Adrenal gland (tissue), 12 donors: Measurements from ENCODE around the gene MINDY4. TPM values are rescaled to one million over a fixed set of nuclear protein-coding genes. Genes with fewer than 3 reads are reported as not detected.

Experiments
- DNase-seq, 7 donors: peaks; one replicate each; pipeline ENCODE4 v3.0.0-alpha.2; 2019 to 2020
- H3K27ac ChIP-seq, 5 donors: fragments of 200-600 bp; sonication (generic) in 4 of 5; 1 replicate in 3 of 5; 2 replicates in 2 of 5; pipeline versions ENCODE4 v1.5.1 to v1.8.0; 2016 to 2020; ENCODE audit warnings: mild to moderate bottlenecking in 1 of 5
- H3K27me3 ChIP-seq: fragments of 200-600 bp; 2 replicates; pipeline ENCODE4 v1.8.0; 2021
- H3K36me3 ChIP-seq, 2 donors: fragments of 200-600 bp; replicated peaks in 1 of 2; 1 replicate in 1 of 2; 2 replicates in 1 of 2; pipeline versions ENCODE4 v1.5.1 to v1.8.0; 2018 to 2022
- H3K4me1 ChIP-seq, 2 donors: fragments of 200-600 bp; replicated peaks in 1 of 2; 1 replicate in 1 of 2; 2 replicates in 1 of 2; pipeline versions ENCODE4 v1.5.1 to v1.8.0; 2018 to 2021
- H3K4me3 ChIP-seq, 4 donors: fragments of 200-600 bp; sonication (generic) in 3 of 4; one replicate each; pipeline ENCODE4 v1.5.1; 2016 to 2018
- H3K9me3 ChIP-seq, 3 donors: fragments of 200-600 bp; sonication (generic) in 1 of 3; replicated peaks in 1 of 3; 1 replicate in 2 of 3; 2 replicates in 1 of 3; pipeline versions ENCODE4 v1.5.1 to v1.8.0; 2016 to 2021
- CTCF ChIP-seq, 6 experiments: fragments of 450-650 bp in 4 of 6; fragments of 200-600 bp in 2 of 6; sonication (generic) in 1 of 6; IDR thresholded peaks; 1 replicate in 5 of 6; 2 replicates in 1 of 6; pipeline versions ENCODE4 v1.5.1 to v1.8.0; 2016 to 2021; ENCODE audit warnings: antibody characterized with exemption in 6 of 6, mild to moderate bottlenecking in 2 of 6, moderate library complexity in 1 of 6
- POLR2A ChIP-seq, 2 donors: fragments of 450-650 bp; IDR thresholded peaks; one replicate each; pipeline ENCODE4 v1.6.1; 2017; ENCODE audit warnings: antibody characterized with exemption in 2 of 2, mild to moderate bottlenecking in 2 of 2, moderate library complexity in 1 of 2
- WGBS, 4 donors: extraction: QIAGEN DNeasy Blood & Tissue Kit in 2 of 4; methylation state at CpG; one replicate each; pipeline versions ENCODE4 v1.1.5 to v1.1.7; 2013 to 2017; 5-methylcytosine and 5-hydroxymethylcytosine counted together
- intact Hi-C, 2 donors: fragments of 100-400 bp; cut with DNase I; formaldehyde crosslinking; loops; one replicate each; pipeline versions ENCODE4 v1.14.1 to v1.15.0; 2022 to 2023
- polyA plus RNA-seq, 3 donors: library from polyadenylated mRNA; stranded (reverse); fragments of 200-250 nt in 2 of 3; fragments of 350-450 nt in 1 of 3; fragmentation: Illumina TruSeq in 1 of 3; extraction: RNeasy Lipid Tissue Mini Kit (QIAGEN cat#74804) in 1 of 3; gene quantifications; one replicate each; pipeline ENCODE4 v1.2.3, GENCODE V29; 2013 to 2014
- total RNA-seq, 9 donors: library from RNA; depleted of rRNA in 4 of 9; stranded (reverse); fragments of >200 nt in 4 of 9; fragments of 120-200 nt in 1 of 9; fragmentation: NEBNext Ultra II Directional in 1 of 9; extraction: Animal tissue kit (Norgen Biotek cat#: 25700) in 1 of 9; gene quantifications; one replicate each; pipeline versions ENCODE4 v1.1.0 to v1.2.4, GENCODE V29; 2013 to 2023
- donor health status: healthy with polysubstance abuse.
- donor health status: Bipolar disorder and iron deficiency.
- donor health status: DM: yes; HTN: yes; CAD: no.
- donor health status: DM: no; HTN: no; CAD: no.
- donor health status: DM: no; HTN: no; CAD: no.
- donor health status: DM: yes; HTN: yes; CAD: no.

MINDY4 gene
- total and polyA plus RNA-seq, 12 donors: 4.8 to 19.9 (median 7.3) TPM

GRCh38 chr7:30934732-30935568 lies 163.7 kb downstream of the MINDY4 start:
- no peak overlapping the region for H3K4me3 ChIP-seq
- 75 to 85% (median 79%) methylated on average over 6 of the region's 6 CpGs for WGBS, 4 donors
- no peak overlapping the region for H3K27ac ChIP-seq
- H3K9me3 ChIP-seq: no peaks in the 10 kb centered on the region
- intact Hi-C loops: loop anchor here in 1 of 2 donors (10.0 kb wide), 1 partner anchor 130 kb away; no protein-coding TSS in a partner anchor
- peaks cover 5% of the 10 kb centered on the region for H3K27me3 ChIP-seq
- no peaks in the 10 kb centered on the region for H3K4me1 ChIP-seq
- no peak for DNase-seq
- no peaks in the 10 kb centered on the region for H3K36me3 ChIP-seq
- TF ChIP-seq CTCF (IDR thresholded peaks at IDR 0.05) (no peak), POLR2A (IDR thresholded peaks at IDR 0.05) (no peak)

- no peak overlapping the region for H3K4me3 ChIP-seq
- H3K27ac ChIP-seq: no peak overlapping the region
- no peaks in the 10 kb centered on the region for H3K9me3 ChIP-seq
- 66 to 96% (median 84%) methylated on average over 2 to 3 of the region's 3 CpGs for WGBS, 4 donors
- intact Hi-C loops: loop anchor here in 1 of 2 donors (10.0 kb wide), 1 partner anchor 131 kb away; no protein-coding TSS in a partner anchor
- H3K27me3 ChIP-seq: peaks cover 5% of the 10 kb centered on the region
- TF ChIP-seq CTCF (IDR thresholded peaks at IDR 0.05) (no peak), POLR2A (IDR thresholded peaks at IDR 0.05) (no peak)
- H3K36me3 ChIP-seq: no peaks in the 10 kb centered on the region
- no peaks in the 10 kb centered on the region for H3K4me1 ChIP-seq
- DNase-seq: no peak
These were observed 164.3 kb downstream of the MINDY4 start for GRCh38 chr7:30935569-30935877.

GRCh38 chr7:30936650-30937245 lies 165.5 kb downstream of the MINDY4 start:
- H3K4me1 ChIP-seq: no peaks in the 10 kb centered on the region
- intact Hi-C loops: loop anchor here in 1 of 2 donors (10.0 kb wide), 1 partner anchor 132 kb away; no protein-coding TSS in a partner anchor
- no peaks in the 10 kb centered on the region for H3K9me3 ChIP-seq
- TF ChIP-seq CTCF (IDR thresholded peaks at IDR 0.05) (no peak), POLR2A (IDR thresholded peaks at IDR 0.05) (no peak)
- no peaks in the 10 kb centered on the region for H3K36me3 ChIP-seq
- peaks cover 5% of the 10 kb centered on the region for H3K27me3 ChIP-seq
- H3K27ac ChIP-seq: no peak overlapping the region
- no peak overlapping the region for H3K4me3 ChIP-seq
- no peak for DNase-seq

- no peak for DNase-seq
- H3K27ac ChIP-seq: no peak overlapping the region
- TF ChIP-seq CTCF (IDR thresholded peaks at IDR 0.05): no peak
- no peak for TF ChIP-seq POLR2A (IDR thresholded peaks at IDR 0.05)
- no peak overlapping the region for H3K4me3 ChIP-seq
- WGBS, 4 donors: 42 to 72% (median 54%) methylated on average over 3 of the region's 3 CpGs
- no peaks in the 10 kb centered on the region for H3K9me3 ChIP-seq
- intact Hi-C loops: loop anchor here in 1 of 2 donors (10.0 kb wide), 1 partner anchor 133 kb away; no protein-coding TSS in a partner anchor
- H3K27me3 ChIP-seq: peaks cover 5% of the 10 kb centered on the region
- no peaks in the 10 kb centered on the region for H3K36me3 ChIP-seq
- no peaks in the 10 kb centered on the region for H3K4me1 ChIP-seq
These were observed 166.2 kb downstream of the MINDY4 start for GRCh38 chr7:30937416-30937815.
